SH-SY5Y (cell line): ENCODE results near the gene ABCA12.

ENCODE experiments used
- GATA2 ChIP-seq: IDR thresholded peaks from 2 replicates; pipeline ENCODE4 v1.6.1; 2011; ENCODE audit warnings: mild to moderate bottlenecking, low read depth, low read length
- GATA3 ChIP-seq: IDR thresholded peaks from 2 replicates; pipeline ENCODE4 v1.6.1; 2011; ENCODE audit warnings: low read depth, mild to moderate bottlenecking, low read length, moderate library complexity

DNA sequence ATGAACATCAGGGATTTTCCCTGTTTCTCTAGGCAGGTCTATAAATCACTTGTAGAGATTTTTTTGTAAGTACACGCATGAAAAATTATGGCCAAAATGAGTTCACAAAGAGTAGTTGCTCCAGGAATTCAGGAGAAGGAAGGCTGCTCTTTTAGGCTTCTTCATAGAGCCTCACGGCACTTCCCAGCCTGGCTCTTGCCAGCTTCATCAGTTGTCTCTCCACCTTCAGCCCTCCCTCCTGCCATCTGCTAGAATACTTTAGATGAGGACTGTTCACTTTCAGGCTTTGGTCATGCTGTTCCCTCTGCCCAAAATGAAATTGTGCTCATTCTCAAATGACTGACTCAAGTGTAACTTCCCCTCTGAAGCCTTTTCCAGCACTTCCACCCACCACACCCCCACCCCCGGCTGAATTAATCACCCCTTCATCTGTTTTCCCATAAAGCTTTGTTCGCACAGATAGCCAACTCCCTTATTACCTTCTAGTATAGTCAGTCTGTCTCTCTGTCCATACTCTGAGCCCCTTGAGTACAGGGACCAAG, 1.8 kb upstream of the ABCA12 start:
- TF ChIP-seq GATA2 (no peak), GATA3 (no peak)
